Fibroblast of villous mesenchyme (primary cell): ENCODE results near the gene C9orf72. TPM values are rescaled to one million over a fixed set of nuclear protein-coding genes. Genes with fewer than 3 reads are reported as not detected.
A peak's percentile ranks its signal among the peaks of the same experiment; 100 is the strongest.
"Not testable (repeated sequence)": the region's sequence is repeated elsewhere in the genome, so short reads cannot be mapped to it uniquely, and the experiment has no call there.

Experiments used
- DNase-seq: peaks from one replicate; pipeline ENCODE4 v3.0.0-alpha.2; 2010; ENCODE audit warnings: low read depth
- H3K4me3 ChIP-seq: 2 replicates; pipeline ENCODE4 v1.5.1; 2011; ENCODE audit warnings: low read depth, mild to moderate bottlenecking, low read length
- CTCF ChIP-seq: IDR thresholded peaks from 2 replicates; pipeline ENCODE4 v1.5.1; 2012; ENCODE audit warnings: low read depth, mild to moderate bottlenecking, low read length; ENCODE audit not compliant: insufficient read depth
- total RNA-seq: library from RNA; depleted of rRNA; stranded (reverse); fragments of >200 nt; gene quantifications from 2 replicates; pipeline ENCODE4 v1.2.3, GENCODE V29; 2012

Gene C9orf72
- total RNA-seq, 1 donor, result 7.8 TPM

DNA sequence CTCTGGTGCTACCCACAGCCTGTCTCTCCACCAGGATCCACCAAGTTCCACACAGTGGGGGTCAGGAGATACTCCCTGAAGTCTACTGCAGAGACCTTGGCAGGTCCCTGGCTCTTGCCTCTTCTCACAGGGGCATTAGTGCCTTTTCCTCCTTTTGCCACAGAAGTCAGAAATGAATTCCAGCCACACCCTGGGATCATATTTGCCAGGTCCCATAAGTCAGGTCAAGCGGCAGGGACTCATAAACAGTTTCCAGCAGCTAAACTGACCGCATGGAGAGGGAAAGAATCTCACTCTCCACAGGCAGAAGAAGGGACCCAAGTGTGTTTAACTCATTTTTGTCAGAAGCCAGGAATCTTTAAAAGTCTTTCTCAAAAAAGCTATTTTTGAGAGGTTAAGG is 62.5 kb downstream of the C9orf72 start:
- TF ChIP-seq CTCF, result no peak
- no peak for DNase-seq
- H3K4me3 ChIP-seq, result no peak overlapping the region

GRCh38 chr9:27506981-27507380 is 66.3 kb downstream of the C9orf72 start:
- no peak for TF ChIP-seq CTCF
- no peak for DNase-seq
- no peak overlapping the region for H3K4me3 ChIP-seq

DNA sequence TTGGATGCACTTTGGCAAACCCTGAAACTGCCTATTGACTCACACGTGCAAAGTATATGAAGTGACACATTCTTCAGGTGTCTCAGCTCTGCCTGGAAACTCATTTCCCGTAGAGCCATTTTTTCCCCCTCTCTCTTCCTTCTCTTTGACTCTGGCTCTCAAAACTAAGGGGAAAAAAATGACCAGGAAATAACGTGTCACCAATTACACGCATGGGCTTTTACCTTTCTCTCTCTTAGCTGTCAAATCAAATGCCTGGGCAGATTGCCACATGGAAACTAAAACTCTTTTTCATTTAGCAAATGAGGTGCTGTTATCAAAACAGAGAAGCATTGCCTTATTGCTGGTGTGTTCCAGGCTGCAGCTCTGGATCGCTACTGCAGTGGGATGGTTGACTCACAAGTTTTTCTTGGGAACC is 67.5 kb downstream of the C9orf72 start:
- TF ChIP-seq CTCF, result no peak
- H3K4me3 ChIP-seq, result no peak overlapping the region
- no peak for DNase-seq

- no peak for DNase-seq
- TF ChIP-seq CTCF, result no peak
- no peak overlapping the region for H3K4me3 ChIP-seq
Measured at GRCh38 chr9:27504259-27504658, 69.0 kb downstream of the C9orf72 start.

GRCh38 chr9:27503623-27504022 is 69.7 kb downstream of the C9orf72 start:
- no peak for DNase-seq

GRCh38 chr9:27500902-27501301 is 72.4 kb downstream of the C9orf72 start:
- H3K4me3 ChIP-seq, result not testable (repeated sequence)
- DNase-seq, result peak; percentile 22

More at GRCh38 chr9:27503623-27504022, 69.7 kb downstream of the C9orf72 start:
- H3K4me3 ChIP-seq, result no peak overlapping the region
- TF ChIP-seq CTCF, result no peak

- DNase-seq, result peak; percentile 48
- no peak overlapping the region for H3K4me3 ChIP-seq
- TF ChIP-seq CTCF, result no peak
Measured at GRCh38 chr9:27499451-27499850, 73.8 kb downstream of the C9orf72 start.

DNA sequence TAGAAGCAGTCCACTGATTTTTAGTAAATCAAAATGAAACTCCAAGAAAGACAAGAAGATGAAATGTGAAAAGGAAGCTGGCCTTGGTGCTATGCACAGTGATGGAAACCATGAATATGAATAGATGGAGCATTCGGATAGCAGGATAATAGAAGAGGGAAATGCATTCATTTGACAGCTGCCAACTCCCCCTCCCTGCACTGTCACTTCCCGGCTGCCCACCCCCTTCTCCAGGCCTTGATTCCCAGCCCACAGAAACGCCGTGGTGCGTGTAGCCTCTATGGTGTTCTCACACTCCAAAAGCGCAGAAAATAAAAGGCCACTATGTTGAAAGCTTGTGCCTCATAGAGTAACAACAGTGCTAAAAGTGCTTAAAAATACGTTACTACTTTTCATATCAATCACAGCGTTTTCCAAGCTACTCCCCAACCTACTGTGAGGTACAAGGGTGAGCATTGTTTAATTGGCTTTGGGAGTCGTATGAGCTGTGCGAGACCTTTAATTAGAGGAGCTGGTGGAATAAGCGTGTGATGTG is 75.3 kb downstream of the C9orf72 start:
- H3K4me3 ChIP-seq, result no peak overlapping the region
- no peak for DNase-seq
- no peak for TF ChIP-seq CTCF
